GM12864 (cell line): ENCODE data around the gene ACP6.
A peak's percentile ranks its signal among the peaks of the same experiment; 100 is the strongest.

ENCODE experiments used
- DNase-seq: peaks from one replicate; pipeline ENCODE4 v3.0.0-alpha.2; 2011; ENCODE audit warnings: low read depth
- H3K4me3 ChIP-seq: 2 replicates; pipeline ENCODE4 v1.5.1; 2011; ENCODE audit warnings: mild to moderate bottlenecking, low read depth, low read length, control low read depth
- CTCF ChIP-seq: IDR thresholded peaks from 2 replicates; pipeline ENCODE4 v1.5.1; 2011; ENCODE audit warnings: low read depth, mild to moderate bottlenecking, moderate library complexity, low read length, control low read depth, inconsistent platforms; ENCODE audit errors: missing control alignments

The ACP6 gene

DNA sequence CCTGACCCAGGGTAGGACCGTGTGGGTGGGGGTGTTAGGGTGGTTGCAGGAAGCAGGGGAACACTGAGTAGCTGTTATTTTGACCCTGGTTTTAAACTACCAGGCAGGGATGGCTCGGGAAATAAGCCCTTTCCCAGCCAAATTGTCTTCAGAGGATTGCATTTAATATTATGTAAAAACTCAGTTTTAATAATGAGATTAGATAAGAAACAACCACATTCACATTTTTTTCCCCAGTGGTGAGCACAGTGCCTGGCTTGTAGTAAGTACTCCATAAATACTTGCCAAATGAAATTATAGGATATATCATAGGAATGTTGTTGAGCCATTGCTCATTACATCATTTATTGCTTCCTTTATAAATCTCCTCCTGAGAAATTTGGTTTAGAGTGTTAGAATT lies 3.1 kb upstream of the ACP6 start:
- H3K4me3 ChIP-seq, result no peak overlapping the region
- no peak for DNase-seq
- no peak for TF ChIP-seq CTCF

DNA sequence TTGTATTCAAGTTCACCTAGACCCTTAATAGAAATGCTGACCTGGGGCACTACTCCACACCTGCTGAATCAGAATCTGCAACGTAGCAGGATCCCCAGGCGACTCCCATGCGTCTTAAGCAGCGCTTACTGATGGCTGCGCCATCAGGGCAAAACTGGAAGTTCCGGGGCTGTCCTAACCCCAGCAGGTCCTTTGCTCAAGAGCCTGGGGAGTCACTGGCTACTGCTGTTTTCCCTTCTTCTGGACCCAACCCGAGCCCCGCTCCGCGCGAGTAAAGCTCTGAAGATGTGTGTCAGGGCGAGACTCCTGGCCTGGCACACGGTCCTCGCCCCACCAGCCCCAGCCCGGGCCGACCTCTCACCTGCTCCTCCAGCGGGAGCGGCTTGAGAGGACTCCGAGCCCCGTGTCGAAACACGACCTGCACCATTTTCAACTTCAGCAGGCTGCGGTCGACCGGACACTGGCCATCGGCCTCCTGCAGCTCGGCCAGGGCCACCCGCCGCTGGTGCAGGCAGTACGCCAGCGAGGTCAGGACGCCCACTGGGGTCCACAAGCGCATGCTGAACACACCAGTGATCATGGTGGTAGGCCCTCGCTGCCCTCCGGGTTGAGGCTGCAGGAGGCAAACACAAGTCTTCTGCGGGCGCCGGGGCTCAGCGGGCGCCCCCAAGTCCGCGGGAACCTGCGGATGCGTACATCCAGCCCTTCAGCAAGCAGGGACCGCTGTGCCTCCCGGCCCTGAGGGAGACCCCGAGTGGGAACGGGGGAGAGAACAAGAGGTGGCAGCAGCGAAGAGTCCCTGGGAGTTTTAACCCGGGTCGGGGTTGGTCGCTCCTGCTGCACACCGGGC lies 630 bp downstream of the ACP6 start:
- no peak for TF ChIP-seq CTCF
- H3K4me3 ChIP-seq, result peak overlapping the region; percentile 97
- no peak for DNase-seq

- peak; percentile 38 for TF ChIP-seq CTCF
- no peak for DNase-seq
- H3K4me3 ChIP-seq, result no peak overlapping the region
Observed at GRCh38 chr1:147665521-147665920, 4.8 kb downstream of the ACP6 start.

- no peak for TF ChIP-seq CTCF
- H3K4me3 ChIP-seq, result no peak overlapping the region
- no peak for DNase-seq
Observed at GRCh38 chr1:147664206-147664605, 6.1 kb downstream of the ACP6 start.

DNA sequence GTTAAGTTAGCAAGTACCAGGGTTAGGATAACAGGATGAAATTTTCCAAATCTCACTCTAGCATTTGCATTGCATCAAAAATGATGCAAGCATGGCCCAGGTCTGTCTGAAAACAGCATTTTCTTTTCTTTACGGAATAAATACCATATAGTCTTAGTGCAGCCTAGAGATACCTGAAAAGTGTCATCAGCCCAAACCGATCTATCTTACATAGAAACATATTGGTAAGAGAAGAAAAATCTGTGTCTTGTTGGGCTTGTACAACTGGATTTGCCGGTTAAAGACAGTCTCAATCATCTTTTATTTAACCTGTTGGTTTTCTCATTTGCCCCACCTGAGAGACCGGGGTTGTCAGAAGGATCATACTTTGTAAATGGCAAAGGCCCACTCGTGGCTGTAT lies 15.8 kb downstream of the ACP6 start:
- no peak for DNase-seq
- H3K4me3 ChIP-seq, result no peak overlapping the region
- no peak for TF ChIP-seq CTCF

- TF ChIP-seq CTCF, result no peak
- H3K4me3 ChIP-seq, result no peak overlapping the region
- DNase-seq, result no peak
Observed at GRCh38 chr1:147652306-147652705, 18.0 kb downstream of the ACP6 start.

GRCh38 chr1:147651466-147651865 lies 18.9 kb downstream of the ACP6 start:
- DNase-seq, result no peak
- no peak overlapping the region for H3K4me3 ChIP-seq
- no peak for TF ChIP-seq CTCF
